BJ (cell line): Measurements from ENCODE around the gene PGBD5. TPM values are rescaled to one million over a fixed set of nuclear protein-coding genes. Genes with fewer than 3 reads are reported as not detected.

Experiments
- CTCF ChIA-PET: fragments of 350-600 bp; formaldehyde crosslinking; extraction: SDS; loops from one replicate; lab custom pipeline; 2021; ENCODE audit warnings: antibody characterized with exemption, inconsistent platforms; lab: Yijun Ruan, JAX
- POLR2A ChIA-PET: fragments of 300-600 bp; sonication (Branson Sonifier 250); formaldehyde crosslinking; extraction: SDS; loops from one replicate; lab custom pipeline; 2021; ENCODE audit warnings: antibody characterized with exemption; lab: Charles Lee
- DNase-seq: peaks from one replicate; pipeline ENCODE4 v3.0.0-alpha.2; 2011; ENCODE audit warnings: low read depth
- H3K27me3 ChIP-seq: 2 replicates; pipeline ENCODE4 v1.6.0; 2011; ENCODE audit warnings: low read length; ENCODE audit not compliant: control insufficient read depth, insufficient read depth
- H3K36me3 ChIP-seq: 2 replicates; pipeline ENCODE4 v1.5.1; 2011; ENCODE audit warnings: low read length; ENCODE audit not compliant: control insufficient read depth, insufficient read depth
- H3K4me3 ChIP-seq: 2 replicates; pipeline ENCODE4 v1.5.1; 2011; ENCODE audit warnings: low read depth, mild to moderate bottlenecking, control low read depth, low read length
- CTCF ChIP-seq: IDR thresholded peaks from 2 replicates; pipeline ENCODE4 v1.5.1; 2011; ENCODE audit warnings: low read depth, mild to moderate bottlenecking, control low read depth, inconsistent platforms, low read length, moderate library complexity; ENCODE audit not compliant: insufficient read depth
- polyA plus RNA-seq: library from polyadenylated mRNA; depleted of rRNA; stranded (reverse); fragments of >200 nt; gene quantifications from 2 replicates; pipeline ENCODE4 v1.2.3, GENCODE V29; 2011

PGBD5 gene
- polyA plus RNA-seq, 1 experiment, result 0.07 TPM

DNA sequence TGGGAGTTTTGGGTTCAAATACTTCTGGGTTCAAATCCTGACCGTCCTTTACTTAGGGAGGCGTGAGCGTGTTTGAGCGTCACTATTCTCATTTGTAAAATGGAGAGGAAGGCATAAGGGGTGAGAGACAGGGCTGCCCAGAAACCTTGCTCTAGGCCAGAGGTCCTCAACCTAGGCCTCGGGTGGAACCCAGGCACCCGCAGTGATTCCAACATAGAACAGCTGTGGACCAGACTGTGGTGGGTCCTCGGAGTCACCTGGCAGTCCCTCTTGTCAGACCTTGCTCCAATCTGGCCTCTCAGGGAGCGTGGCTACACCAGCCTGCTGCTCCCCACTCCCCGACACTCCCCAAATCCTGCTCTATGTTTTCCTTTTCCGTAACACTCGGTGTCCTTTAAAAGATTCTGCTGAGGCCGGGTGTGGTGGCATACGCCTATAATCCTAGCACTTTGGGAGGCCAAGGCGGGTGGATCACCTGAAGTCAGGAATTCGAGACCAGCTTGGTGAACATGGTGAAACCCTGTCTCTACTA, 116.4 kb downstream of the PGBD5 start:
- no peak for DNase-seq
- POLR2A ChIA-PET, result no interaction called here
- Histone ChIP-seq H3K27me3 (peaks cover 2% of the 10 kb centered on the region; the same call in 1 of the 2 replicates), H3K36me3 (no peaks in the 10 kb centered on the region), H3K4me3 (no peak overlapping the region)
- TF ChIP-seq CTCF, result no peak
- CTCF ChIA-PET, result interaction anchor here (0.6 to 2.2 kb wide), 10 partner anchors 11 to 648 kb away, joined by 3 to 14 read pairs (median 3); no protein-coding TSS in a partner anchor

DNA sequence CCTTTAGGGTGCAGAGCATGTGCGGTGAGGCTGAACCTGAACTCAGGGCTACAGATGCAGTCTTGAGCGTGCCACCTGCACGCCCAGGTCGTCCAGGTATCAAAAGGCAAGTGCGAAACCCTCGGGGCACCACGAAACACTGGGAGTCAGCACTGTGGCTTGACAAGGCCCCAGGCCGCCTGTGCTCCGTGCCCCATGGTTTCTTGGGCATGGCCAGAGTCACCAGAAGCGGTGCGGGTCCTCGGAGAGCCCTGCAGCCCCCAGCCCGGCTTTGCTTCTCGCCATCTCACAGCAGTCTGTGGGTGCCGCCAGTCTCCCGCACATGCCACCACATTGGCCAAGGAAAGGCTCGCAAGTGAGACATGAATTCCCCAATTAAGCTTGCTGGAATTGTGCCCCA, 117.3 kb downstream of the PGBD5 start:
- no peaks in the 10 kb centered on the region for H3K36me3 ChIP-seq
- DNase-seq, result no peak
- H3K27me3 ChIP-seq, result no peaks in the 10 kb centered on the region
- ChIA-PET POLR2A (no interaction called here), CTCF (interaction anchor here (0.5 to 2.2 kb wide), 2 partner anchors 647 to 993 kb away, joined by 4 to 14 read pairs; no protein-coding TSS in a partner anchor)
- H3K4me3 ChIP-seq, result no peak overlapping the region
- no peak for TF ChIP-seq CTCF

DNA sequence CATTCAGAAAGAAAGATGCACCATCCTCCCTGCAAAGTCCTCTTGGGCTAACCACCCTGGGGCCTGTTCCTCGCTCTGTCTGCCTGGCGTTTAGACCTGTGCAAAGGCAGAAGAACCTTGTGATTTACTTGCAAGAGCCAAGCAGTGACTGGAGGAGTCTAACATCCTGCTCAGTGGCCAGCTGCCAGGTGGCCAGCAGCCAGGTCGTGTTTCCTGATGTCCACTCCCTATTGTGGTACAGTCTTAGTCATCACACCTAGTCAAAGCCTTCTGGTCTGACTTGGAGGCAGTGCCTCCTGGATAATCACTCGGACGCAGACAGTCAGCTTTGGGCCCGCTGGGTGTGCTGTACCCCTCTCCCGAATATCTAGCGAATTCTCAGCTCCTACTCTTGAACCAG, 118.1 kb downstream of the PGBD5 start:
- POLR2A ChIA-PET, result no interaction called here
- DNase-seq, result no peak

GRCh38 chr1:230307213-230307612, 118.9 kb downstream of the PGBD5 start:
- Histone ChIP-seq H3K4me3 (no peak overlapping the region), H3K27me3 (no peaks in the 10 kb centered on the region), H3K36me3 (no peaks in the 10 kb centered on the region)
- ChIA-PET CTCF (interaction anchor here (1.0 kb wide), 1 partner anchor 646 kb away, joined by 3 read pairs; no protein-coding TSS in a partner anchor), POLR2A (no interaction called here)
- TF ChIP-seq CTCF, result no peak
- DNase-seq, result no peak

More for the DNA sequence above, 118.1 kb downstream of the PGBD5 start:
- Histone ChIP-seq H3K4me3 (no peak overlapping the region), H3K27me3 (no peaks in the 10 kb centered on the region), H3K36me3 (no peaks in the 10 kb centered on the region)
- CTCF ChIA-PET, result interaction anchor here (1.0 kb wide), 1 partner anchor 647 kb away, joined by 3 read pairs; no protein-coding TSS in a partner anchor
- TF ChIP-seq CTCF, result no peak

DNA sequence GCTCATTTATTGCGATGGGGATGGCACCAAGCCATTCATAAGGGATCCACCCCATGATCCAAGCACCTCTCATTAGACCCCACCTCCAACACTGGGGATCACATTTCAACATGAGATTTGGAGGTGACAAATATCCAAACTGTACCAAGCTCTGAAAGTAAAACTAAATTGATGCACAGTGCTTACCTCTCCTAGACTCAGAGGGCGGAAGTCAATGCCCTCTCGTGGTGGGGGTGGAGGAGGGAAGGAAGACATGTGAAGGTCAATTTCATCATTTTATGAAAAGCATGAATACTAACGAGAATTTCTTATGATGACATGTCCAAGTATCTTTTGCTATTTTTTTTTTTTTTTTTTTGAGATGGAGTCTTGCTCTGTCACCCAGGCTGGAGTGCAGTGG, 120.0 kb downstream of the PGBD5 start:
- Histone ChIP-seq H3K4me3 (no peak overlapping the region), H3K36me3 (no peaks in the 10 kb centered on the region), H3K27me3 (no peaks in the 10 kb centered on the region)
- ChIA-PET POLR2A (no interaction called here), CTCF (interaction anchor here (1.8 to 2.6 kb wide), 2 partner anchors 590 to 645 kb away, joined by 7 to 8 read pairs; no protein-coding TSS in a partner anchor)
- no peak for TF ChIP-seq CTCF
- DNase-seq, result no peak
